ENCODE measurements around the gene TINAGL1.

Gene TINAGL1

DNA sequence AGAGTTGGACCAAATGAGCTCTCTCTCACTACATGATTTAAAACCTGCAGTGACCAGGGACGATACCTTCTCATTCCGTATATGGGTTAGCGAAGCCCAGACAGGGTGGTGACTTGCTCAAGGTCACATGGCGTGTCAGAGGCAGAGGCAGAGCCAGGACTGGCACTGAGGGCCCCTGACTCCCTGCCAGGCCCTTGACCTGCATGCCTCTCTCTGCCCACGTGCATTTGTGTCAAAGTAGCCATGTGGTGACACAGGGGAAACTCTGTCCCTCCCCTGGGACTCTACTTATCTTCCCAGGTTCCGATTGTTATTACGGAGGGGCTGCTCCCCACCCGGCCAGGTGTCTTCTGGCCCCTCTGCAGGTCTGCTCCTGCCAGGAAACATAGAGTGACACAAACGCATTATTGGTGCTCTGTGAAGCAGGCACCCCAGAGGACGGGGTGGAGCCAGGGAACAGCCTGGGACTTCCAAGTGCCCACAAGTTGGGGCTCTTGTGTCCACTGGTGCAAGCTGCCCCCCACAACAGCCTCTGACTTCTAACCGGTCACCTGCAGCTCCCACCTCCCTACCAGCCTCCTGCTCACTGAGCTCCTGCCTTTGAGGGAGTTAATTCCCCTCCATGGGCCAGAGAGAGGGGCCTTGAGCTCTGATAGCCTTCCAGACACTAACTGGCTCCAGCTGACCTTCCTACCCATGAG lies 7.3 kb upstream of the TINAGL1 start:
- no peak for DNase-seq

DNA sequence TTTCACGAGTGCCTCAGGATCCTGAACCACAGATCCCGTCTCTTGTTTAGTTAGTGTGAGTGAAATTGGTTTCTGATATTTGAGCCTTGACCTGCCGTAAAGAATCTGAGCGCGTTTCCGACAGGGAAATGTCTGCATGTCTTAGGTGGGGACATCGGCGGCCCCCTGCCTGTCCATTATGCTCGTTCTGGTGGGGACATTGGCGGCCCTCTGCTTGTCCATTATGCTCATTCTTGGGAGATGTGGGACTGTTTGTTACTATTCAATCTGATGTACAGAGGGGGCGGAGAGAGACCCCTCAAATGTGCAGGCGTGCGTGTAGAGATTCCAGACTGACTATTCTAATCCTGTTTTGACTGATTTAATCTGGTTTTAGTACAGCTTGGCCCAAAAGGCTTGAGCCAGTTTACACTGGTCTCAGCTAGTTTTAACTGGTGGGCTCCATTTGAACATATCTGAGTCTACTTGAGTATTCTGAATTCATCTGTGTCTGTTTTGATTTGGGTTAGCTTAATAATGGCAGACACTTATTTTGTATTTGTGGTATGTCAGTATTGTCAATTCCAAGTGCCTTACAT lies 6.6 kb upstream of the TINAGL1 start:
- DNase-seq = no peak

DNA sequence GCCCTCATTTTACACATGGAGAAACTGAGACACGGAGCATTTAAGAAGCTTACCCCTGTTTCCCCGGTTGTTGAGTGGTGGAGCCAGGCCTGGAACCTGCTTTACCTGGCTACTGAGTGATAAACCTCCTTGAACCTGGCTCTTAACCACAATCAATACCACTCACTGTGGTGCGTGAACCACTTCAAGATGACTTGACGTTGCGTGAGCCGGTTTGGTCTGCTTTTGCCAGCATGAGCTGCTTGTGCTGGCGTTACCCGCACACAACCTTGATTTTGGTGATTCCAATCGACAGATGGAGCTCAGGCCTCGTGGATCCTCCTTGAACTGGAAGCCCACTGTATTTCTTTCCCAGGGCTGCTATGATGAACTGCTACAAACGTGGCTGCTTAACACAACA lies 6.1 kb upstream of the TINAGL1 start:
- no peak for DNase-seq

DNA sequence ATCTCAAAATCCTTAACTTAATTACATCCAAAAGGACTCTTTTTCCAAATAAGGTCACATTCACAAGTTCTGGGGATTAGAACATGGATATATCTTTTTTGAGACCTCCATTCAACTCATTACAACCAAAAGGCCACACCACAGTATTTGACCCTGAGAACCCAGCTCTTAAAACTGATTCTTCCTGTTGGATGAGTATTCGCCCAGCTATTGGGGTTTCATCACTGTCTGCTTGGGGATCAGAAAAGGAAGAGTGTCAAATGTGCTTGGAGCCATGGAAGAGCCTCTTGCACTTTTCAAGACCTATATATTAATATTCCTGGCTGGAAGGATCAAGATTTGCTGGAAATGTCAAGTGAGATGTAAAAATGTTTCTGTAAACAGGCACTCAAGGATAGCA lies 5.4 kb upstream of the TINAGL1 start:
- no peak for DNase-seq

DNA sequence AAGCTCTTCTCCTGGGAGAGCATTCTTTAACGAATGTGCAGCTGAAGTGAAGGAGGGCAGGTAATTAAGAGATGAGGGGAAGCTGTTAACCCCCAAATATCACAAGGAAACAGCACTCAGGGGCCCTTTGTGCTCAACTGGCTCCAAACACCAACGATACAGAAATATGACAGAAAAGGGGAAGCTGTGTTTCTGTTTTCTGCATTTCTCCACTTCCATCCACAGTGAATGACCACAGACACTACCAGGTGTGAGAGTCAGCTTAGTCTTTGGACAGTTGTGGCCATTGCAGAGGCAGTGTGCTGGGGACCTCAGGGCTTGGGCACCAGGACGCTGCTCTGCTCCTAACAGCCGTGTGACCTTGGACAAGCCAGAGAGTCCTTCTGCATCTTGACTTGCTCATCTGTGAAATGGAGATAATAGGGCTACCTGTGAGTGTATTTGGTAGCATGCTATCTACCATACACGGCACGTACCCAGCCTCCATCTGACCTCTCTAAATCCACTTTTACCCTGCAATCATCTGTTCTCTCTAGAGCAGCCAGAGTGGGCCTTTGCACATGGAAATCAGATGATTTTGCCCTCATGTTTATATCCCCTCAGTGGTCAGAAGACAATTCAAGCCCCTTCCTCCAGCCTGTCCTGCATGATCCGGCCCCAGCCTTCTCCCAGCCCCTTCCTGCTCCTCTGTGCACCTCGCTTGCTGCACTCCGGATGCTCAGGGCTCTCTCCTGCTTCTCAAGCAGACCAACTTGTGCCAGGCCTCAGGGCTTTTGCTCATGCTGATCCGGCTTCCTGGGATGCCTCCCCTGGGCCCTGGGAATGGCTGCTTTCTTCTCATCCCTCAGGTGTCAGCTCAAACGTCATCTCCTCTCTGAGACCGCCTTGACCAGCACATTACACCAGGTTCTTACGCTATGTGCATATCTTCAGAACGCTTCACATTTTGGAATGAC lies 4.7 kb upstream of the TINAGL1 start:
- no peak for DNase-seq

DNA sequence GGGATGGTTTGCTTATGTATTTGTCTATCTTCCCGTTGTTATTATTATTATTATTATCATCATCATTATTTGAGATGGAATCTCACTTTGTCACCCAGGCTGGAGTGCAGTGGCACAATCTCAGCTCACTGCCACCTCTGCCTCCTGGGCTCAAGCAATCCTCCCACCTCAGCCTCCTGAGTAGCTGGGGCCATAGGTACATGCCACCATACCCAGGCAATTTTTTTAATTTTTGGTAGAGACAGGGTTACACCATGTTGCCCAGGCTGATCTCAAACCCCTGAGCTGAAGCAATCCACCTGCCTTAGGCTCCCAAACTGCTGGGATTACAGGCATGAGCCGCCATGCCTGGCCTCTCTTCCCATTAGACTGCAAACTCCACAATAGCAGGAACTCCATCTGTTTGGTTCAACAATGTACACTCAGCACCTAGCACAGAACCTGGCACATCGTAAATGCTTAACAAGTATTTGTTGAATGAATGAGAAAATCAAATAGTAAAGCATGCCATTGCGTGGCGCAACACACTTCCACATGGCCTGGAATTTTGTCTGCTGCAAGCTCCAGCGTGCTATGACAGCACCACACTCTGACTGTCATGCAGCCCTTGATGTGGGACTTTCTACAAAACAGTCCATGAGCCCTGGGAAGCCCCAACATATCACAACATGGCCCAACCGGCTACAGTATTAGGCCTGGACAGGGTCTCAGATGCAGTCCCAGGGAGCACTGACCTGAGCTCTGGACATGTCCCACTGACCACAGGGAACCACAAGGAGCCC lies 3.8 kb upstream of the TINAGL1 start:
- DNase-seq = no peak

DNA sequence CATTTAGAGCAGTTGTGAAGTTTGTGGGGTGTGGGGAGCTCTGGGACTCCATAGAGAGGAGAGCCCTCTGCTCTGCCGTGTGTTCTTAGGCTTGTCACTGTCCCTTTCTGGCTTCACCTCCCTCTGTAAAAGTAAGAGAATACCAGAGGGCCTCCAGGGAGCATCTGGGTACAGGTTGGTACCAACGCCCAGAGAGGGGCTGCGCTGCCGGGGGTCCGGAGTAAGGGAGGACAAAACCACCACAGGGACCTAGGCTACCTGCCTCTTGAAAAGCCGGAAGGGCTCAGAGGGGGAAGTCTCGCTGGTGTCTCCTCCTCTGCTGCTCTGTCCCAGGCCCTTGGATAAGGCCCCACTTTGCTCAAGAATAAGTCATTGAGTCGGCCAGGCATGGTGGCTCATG lies 3.1 kb upstream of the TINAGL1 start:
- no peak for DNase-seq

DNA sequence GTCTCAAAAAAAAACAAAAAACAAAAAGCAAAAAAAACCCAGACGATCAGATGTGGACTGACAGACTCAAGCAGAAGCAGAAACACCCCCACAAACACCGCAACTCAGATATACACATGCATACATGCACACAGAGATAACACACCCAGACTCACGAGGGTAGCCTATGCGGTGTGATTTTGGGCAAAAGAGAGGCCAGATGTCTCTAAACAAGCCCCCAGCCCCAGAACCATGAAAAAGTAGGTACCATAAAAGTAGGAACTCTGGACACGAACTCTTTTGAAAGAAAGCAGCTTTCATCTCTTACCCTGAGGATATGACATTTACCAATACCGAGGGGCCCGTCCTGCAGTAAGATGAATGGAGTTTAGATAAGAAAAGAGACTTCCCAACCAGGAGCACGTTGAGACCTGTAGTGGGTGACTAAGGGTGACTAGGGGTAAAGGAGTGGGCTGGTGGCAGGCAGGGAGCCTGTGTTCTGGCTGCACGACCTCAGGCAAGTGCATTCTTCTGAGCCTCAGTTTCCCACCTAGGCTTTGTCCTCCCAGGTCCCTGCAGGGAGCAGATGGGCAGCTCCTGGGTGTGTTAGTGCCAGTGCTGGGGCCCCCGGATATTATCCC lies 1.5 kb upstream of the TINAGL1 start:
- DNase-seq = no peak

DNA sequence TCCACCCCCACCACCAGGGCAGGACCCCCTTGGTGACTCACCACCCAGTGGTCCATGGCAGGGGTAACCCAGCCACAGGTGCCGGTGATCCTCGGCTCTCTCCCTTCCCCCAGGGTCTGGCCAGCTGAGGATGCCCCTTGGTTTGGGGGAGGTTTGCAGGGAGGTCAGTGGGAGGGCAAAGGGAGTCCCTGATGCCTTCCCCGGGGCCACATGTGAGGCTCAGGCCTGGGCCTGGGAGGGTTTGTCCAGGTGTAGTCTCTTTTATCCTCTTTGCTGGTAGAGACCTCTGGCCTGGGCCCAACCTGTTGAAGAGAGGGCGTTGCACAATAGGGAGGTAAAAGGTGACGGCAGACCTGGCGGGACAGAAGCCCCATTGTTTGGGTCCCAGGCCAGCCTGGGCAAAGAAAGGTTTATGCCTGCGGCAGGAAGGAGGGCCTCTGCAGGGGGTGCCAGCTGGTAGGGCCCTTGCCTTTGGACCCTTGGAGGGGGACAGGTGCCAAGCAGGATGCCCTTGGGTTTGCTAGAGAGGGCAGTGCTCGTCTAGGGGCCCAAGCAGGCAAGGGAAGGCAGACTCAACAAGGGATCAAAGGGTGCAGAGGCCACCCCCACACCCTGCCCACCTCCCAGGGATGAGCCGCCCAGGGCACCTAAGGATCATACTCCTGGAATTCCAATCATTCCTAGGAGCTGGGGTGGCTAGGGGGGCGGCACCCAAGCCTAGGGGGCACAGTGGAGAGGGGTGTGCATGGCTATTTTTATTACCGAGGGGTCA lies 760 bp upstream of the TINAGL1 start:
- no peak for DNase-seq

DNA sequence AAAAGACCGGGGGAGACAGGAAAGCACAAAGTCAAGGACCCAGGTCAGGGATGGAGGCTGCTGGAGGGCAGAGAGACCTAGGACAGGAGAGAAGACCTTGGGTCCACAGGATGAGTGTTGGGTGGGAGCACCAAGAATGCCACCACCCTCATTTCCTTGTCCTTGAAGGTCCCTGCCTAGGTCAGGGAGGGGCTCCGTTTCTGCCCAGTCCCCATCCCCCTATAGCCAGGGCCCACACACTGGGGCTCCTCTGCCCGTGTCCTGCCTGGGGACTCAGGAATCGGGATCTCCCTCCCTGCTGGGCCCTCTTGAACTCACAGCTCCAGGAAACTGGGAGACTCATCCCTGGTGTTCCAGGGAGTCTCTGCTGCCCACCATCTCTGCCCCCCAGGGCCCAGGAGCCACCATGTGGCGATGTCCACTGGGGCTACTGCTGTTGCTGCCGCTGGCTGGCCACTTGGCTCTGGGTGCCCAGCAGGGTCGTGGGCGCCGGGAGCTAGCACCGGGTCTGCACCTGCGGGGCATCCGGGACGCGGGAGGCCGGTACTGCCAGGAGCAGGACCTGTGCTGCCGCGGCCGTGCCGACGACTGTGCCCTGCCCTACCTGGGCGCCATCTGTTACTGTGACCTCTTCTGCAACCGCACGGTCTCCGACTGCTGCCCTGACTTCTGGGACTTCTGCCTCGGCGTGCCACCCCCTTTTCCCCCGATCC lies 584 bp downstream of the TINAGL1 start:
- DNase-seq = no peak

DNA sequence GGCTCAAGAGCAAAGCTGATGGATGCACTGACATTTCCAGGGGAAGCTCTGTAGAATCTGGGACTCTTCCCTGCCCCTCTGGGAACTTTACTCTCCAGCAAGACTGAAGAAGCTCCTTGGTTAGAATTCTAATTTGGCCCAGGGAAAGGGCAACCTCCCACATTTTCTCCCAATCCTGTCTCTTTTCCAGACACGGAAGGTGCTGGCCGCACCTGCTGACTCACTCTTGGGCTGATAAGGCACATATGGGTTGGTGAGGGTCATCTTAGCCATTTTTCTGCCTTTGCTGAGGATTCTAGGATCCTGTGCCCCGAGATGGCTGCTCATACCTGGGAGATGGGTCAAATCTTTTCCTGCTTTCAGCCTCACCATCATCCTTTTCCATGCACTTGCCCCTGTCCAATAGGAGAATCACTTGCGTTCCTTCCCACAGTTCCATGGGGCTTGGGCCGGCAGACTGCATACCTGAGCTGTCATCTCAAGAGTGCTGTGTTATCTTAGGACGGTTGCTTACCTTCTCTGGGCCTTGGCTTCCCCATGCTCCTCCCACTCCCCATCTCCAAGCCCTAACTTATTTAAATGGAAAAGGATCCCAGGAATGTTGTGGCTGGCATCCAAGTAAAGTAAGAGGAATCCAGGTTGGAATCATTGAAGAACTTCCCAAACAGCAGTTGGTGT lies 1.3 kb downstream of the TINAGL1 start:
- no peak for DNase-seq

DNA sequence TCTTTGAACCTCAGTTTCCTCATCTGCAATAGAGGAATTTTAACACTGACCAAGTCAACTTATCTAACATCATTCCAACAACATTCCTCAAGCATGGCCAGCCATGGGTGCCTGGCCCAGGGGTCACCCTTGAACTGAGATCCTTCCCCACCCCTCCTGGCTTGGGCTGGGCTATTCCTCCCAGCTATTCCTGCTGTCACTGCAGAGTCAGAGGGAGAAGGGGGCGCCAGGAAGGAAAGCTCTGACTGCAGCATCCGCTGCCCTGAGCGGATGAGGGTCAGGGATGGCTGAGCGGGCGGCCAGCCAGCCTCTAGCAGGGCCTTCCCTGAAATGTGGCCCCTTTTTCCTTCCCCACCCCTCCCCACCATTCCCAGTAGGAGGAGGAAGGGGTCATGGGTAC lies 3.1 kb downstream of the TINAGL1 start:
- no peak for DNase-seq

DNA sequence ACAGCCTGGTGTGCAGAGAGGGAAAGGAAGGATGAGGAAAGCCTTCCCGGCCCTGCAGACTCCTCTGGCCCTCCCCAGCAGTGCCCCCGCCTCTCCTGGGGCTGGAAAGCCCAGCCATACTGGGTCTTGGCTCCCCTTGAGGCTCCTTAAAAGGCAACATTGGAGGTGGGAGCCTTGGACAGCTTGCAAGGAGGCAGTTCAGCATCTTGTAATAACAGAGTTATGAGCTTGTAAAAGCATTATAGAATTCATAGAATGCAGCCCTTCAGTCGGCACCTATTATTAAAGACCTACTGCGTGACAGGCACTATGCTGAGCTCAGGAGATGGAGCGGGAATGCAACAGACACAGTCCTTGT lies 4.2 kb downstream of the TINAGL1 start:
- no peak for DNase-seq

DNA sequence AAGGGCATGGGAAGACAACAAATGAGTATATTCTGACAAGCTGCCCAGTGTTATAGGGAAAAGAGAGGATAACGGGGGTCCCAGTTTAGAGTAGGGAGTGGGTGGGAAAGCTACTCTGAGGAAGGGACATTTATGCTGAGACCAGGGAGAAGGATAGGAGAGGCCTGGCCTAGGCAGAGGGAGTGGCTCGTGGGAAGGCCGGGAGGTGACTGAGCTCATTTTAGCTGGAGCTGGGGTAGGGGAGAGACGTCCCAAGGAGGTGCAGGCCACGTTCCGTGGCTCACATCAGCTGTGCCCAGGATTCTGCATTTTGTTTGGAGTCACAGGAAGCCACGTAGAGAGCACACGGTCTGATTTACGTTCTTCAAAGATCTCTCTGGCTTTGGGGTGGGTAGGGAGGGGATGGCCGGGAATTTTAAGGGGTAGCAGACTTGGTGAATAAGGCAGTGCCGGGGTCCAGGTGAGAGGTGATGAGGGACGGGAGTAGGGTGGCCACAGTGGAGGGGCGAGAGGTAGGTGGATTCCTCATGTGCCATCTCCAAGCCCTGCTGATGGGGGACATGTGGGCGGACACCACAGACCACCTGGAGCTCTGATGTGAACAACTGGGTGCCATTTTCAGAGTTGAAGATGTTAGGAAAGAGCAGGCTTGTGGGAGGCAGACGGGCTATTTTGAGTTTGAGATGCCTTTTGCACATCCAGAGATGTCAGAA lies 4.7 kb downstream of the TINAGL1 start:
- DNase-seq = no peak

DNA sequence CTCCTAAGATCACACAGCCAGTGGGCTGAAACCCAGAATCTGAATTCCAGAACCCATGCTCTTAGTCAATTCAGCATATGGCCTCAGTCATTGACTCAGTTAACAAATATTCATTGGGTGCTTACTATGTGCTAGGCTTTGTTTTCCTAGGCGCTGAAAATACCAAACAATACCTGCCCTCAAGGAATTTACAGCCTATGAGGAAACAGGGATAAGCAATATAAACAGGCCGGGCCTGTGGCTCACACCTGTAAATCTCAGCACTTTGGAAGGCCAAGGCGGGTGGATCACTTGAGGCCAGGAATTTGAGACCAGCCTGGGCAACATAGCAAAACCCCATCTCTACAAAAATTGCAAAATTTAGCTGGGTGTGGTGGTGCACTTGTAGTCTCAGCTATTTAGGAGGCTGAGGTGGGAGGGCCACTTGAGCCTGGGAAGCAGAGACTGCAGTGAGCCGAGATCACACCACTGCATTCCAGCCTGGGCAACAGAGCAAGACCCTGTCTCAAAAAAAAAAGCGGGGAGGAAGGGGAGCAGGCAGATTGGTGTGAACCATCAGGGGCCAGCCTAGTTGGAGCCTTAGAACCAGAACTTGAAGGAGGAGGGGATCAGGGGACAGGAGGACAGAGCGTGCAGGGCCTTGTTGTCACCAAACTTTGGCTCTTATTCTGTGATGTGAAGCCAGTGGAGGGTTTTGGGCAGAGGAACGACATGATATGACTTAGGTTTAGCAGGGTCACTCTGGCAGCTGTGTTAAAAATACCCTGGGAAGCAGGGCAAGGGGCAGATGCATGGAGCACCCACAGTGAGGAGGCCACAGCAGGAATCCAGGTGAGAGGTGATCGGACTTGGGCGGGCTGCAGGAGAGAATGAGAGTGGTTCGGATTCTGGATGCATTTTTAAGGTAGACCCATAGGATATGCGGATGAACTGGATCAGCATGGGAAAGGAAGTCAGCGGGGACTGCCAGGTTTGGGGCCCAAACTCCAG lies 5.8 kb downstream of the TINAGL1 start:
- no peak for DNase-seq

DNA sequence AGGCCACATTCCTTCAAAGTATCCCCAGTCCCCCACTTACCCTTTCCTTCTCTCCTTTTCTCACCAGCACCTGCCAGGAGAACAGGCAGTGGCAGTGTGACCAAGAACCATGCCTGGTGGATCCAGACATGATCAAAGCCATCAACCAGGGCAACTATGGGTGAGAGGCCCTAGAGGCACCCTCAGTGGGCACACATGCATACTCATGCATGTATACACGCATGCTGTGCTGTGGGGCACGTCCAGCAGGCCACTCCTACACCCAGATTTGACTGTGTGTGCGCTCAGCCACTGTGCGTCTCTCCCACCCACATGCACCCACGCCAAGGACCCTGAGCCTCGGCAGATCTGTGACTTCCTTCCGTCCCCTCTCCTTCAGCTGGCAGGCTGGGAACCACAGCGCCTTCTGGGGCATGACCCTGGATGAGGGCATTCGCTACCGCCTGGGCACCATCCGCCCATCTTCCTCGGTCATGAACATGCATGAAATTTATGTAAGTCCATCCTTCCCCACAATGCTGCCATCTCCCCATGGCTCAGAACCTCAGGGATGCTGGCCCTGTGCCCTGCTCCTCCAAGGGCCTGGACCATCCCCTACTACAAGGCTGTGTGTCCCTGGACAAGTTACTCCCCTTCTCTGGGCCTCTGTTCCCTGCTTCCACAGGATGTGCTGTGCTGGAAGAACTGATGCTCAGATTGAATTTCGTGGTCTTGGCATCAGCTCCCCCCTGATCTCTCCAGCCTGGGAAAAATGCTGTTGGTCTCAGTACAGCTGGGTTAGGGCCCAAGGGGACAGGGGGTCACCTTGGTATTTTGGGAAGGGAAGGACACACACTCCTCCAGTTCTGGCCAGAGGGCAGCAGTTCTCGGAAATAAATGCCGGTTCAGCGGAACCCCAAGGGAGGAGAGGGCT lies 7.0 kb downstream of the TINAGL1 start:
- DNase-seq = no peak

Measured in NCI-H1417 treated with DMSO at 0.1 percent for 48 hours (cell line).